Ovary (tissue), 3 donors: ENCODE results near the gene PPM1F.

Source experiments
- EP300 ChIP-seq: sonication (generic); formaldehyde crosslinking; IDR thresholded peaks from one replicate; pipeline ENCODE4 v1.6.1; 2017; ENCODE audit warnings: antibody characterized with exemption
- POLR2A ChIP-seq: fragments of 450-650 bp; IDR thresholded peaks from one replicate; pipeline ENCODE4 v1.6.1; 2017; ENCODE audit warnings: antibody characterized with exemption, mild to moderate bottlenecking, moderate library complexity
- TF ChIP-seq, protein P1 (sequence below), 3 donors: fragments of 450-650 bp in 2 of 3; fragments of 200-600 bp in 1 of 3; IDR thresholded peaks; one replicate each; pipeline versions ENCODE4 v1.5.1 to v1.8.0; 2016 to 2022; ENCODE audit warnings: antibody characterized with exemption in 3 of 3, mild to moderate bottlenecking in 1 of 3
- donor health status: DM: no; HTN: no; CAD: no.

DNA sequence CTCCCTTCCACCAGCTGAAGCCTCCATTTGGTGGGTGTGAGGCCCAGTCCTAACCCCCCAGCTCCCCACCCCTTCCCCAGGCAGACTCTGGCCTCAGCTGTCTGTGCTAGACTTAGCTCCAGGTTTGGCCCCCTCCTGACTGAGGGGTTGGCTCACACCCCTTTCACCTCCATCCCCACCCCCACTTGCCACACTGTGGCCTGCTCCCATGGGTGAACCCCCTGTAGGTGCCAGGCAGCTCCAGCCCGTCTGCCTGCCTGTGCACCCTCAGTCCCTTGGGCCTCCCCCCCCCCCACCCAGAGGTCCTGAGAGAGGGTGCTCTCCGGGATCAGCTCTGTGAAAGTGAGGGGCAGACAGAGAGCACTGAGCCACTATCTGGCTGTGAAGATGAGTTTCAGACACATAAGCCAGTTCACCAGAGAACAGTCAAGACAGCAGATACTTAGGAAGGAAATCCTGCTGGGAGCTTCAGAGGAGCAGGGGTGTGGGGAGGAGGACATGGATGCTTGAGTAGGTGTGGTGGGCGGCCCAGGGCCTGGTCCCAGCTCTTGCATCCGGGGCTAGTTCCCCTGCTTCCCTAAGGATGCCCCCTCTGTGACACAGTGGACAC lies 36.2 kb downstream of the PPM1F start:
- TF ChIP-seq, protein P1, sequence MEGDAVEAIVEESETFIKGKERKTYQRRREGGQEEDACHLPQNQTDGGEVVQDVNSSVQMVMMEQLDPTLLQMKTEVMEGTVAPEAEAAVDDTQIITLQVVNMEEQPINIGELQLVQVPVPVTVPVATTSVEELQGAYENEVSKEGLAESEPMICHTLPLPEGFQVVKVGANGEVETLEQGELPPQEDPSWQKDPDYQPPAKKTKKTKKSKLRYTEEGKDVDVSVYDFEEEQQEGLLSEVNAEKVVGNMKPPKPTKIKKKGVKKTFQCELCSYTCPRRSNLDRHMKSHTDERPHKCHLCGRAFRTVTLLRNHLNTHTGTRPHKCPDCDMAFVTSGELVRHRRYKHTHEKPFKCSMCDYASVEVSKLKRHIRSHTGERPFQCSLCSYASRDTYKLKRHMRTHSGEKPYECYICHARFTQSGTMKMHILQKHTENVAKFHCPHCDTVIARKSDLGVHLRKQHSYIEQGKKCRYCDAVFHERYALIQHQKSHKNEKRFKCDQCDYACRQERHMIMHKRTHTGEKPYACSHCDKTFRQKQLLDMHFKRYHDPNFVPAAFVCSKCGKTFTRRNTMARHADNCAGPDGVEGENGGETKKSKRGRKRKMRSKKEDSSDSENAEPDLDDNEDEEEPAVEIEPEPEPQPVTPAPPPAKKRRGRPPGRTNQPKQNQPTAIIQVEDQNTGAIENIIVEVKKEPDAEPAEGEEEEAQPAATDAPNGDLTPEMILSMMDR (IDR thresholded peaks at IDR 0.05): no peak
- TF ChIP-seq POLR2A (no peak), EP300 (no peak)
